DOHH2 (cell line): ENCODE measurements around the gene PHLDA1.

Experiments
- H3F3A ChIP-seq: fragments of 200-600 bp; sonication (generic), shearing (Covaris generic); 2 replicates; pipeline ENCODE4 v1.6.0; 2016; ENCODE audit warnings: antibody characterized with exemption, mild to moderate bottlenecking; ENCODE audit not compliant: control insufficient read depth, insufficient read depth
- H3K27ac ChIP-seq: fragments of 200-600 bp; sonication (generic); 2 replicates; pipeline ENCODE4 v1.5.1; 2014; ENCODE audit warnings: low read depth, mild to moderate bottlenecking, low read length, moderate library complexity
- H3K27me3 ChIP-seq: fragments of 200-600 bp; sonication (generic); 2 replicates; pipeline ENCODE4 v1.6.1; 2014; ENCODE audit warnings: mild to moderate bottlenecking, low read length, mixed read lengths; ENCODE audit not compliant: control insufficient read depth
- H3K36me3 ChIP-seq: fragments of 200-600 bp; sonication (generic); 2 replicates; pipeline ENCODE4 v1.6.1; 2014; ENCODE audit warnings: mild to moderate bottlenecking, low read length, moderate library complexity, mixed read lengths; ENCODE audit not compliant: control insufficient read depth
- H3K4me1 ChIP-seq: fragments of 200-600 bp; sonication (generic); 2 replicates; pipeline ENCODE4 v1.6.1; 2014; ENCODE audit warnings: mild to moderate bottlenecking, low read length, mixed read lengths; ENCODE audit not compliant: control insufficient read depth
- H3K4me2 ChIP-seq: fragments of 200-600 bp; sonication (generic); 2 replicates; pipeline ENCODE4 v1.6.0; 2014; ENCODE audit warnings: mild to moderate bottlenecking, low read length, moderate library complexity
- H3K4me3 ChIP-seq: fragments of 200-600 bp; sonication (generic); 2 replicates; pipeline ENCODE4 v1.5.1; 2014; ENCODE audit warnings: mild to moderate bottlenecking, low read length, mixed read lengths
- H3K79me2 ChIP-seq: fragments of 200-600 bp; sonication (generic); 2 replicates; pipeline ENCODE4 v1.6.1; 2014; ENCODE audit warnings: mild to moderate bottlenecking, low read length, mixed read lengths; ENCODE audit not compliant: control insufficient read depth
- H3K9me2 ChIP-seq: fragments of 200-600 bp; sonication (generic); replicated peaks from 2 replicates; pipeline ENCODE4 v1.6.1; 2014; ENCODE audit warnings: mild to moderate bottlenecking, low read length, mixed read lengths; ENCODE audit not compliant: control insufficient read depth
- H3K9me3 ChIP-seq: fragments of 200-600 bp; sonication (generic); 2 replicates; pipeline ENCODE4 v1.6.1; 2014; ENCODE audit warnings: antibody characterized with exemption, low read length, mixed read lengths; ENCODE audit not compliant: control insufficient read depth, insufficient read depth
- H4K20me1 ChIP-seq: fragments of 200-600 bp; sonication (generic); 2 replicates; pipeline ENCODE4 v1.6.0; 2014; ENCODE audit warnings: low read depth, mild to moderate bottlenecking, antibody characterized with exemption, low read length, moderate library complexity; ENCODE audit not compliant: control insufficient read depth, insufficient read depth
- EZH2phosphoT487 ChIP-seq: fragments of 200-600 bp; sonication (generic); IDR thresholded peaks from 2 replicates; pipeline ENCODE4 v1.6.1; 2017; ENCODE audit warnings: borderline replicate concordance, mild to moderate bottlenecking, antibody characterized with exemption, low read length, moderate library complexity, mixed read lengths
- TF ChIP-seq, protein P1 (sequence below): fragments of 200-600 bp; sonication (generic); IDR thresholded peaks from one replicate; pipeline ENCODE4 v1.5.1; 2014; ENCODE audit warnings: antibody characterized with exemption, mild to moderate bottlenecking, low read depth, low read length; ENCODE audit not compliant: poor library complexity, severe bottlenecking

PHLDA1 gene

DNA sequence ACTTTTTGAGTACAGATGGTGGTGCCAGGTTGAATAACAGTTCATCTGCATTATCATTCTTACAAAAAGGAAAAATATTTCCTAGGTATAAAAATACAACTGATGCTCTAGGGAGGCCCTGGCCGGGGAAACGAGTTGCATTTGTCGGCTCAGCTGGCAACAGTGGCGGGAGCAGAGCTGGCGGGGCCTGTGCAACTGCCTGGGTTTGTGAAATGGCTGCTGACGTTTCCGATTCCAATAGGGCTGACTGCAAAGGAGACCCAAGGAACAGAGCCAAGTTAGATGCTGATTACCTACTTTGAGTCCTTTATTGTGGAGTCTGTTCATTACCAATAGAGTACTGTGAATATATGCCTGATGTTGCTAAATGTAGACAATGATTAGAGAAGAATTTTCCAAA is 25.8 kb upstream of the PHLDA1 start:
- no peaks in the 10 kb centered on the region for H3K9me3 ChIP-seq
- H3K36me3 ChIP-seq, result peaks cover 99% of the 10 kb centered on the region
- no peaks in the 10 kb centered on the region for H3K9me2 ChIP-seq
- H3K27me3 ChIP-seq, result no peaks in the 10 kb centered on the region
- TF ChIP-seq, protein P1, sequence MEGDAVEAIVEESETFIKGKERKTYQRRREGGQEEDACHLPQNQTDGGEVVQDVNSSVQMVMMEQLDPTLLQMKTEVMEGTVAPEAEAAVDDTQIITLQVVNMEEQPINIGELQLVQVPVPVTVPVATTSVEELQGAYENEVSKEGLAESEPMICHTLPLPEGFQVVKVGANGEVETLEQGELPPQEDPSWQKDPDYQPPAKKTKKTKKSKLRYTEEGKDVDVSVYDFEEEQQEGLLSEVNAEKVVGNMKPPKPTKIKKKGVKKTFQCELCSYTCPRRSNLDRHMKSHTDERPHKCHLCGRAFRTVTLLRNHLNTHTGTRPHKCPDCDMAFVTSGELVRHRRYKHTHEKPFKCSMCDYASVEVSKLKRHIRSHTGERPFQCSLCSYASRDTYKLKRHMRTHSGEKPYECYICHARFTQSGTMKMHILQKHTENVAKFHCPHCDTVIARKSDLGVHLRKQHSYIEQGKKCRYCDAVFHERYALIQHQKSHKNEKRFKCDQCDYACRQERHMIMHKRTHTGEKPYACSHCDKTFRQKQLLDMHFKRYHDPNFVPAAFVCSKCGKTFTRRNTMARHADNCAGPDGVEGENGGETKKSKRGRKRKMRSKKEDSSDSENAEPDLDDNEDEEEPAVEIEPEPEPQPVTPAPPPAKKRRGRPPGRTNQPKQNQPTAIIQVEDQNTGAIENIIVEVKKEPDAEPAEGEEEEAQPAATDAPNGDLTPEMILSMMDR, result no peak
- TF ChIP-seq EZH2phosphoT487, result no peak
- H3K27ac ChIP-seq, result no peak overlapping the region
- peaks cover 30% of the 10 kb centered on the region for H3K79me2 ChIP-seq
- H4K20me1 ChIP-seq, result peaks cover 14% of the 10 kb centered on the region
- no peak overlapping the region for H3K4me2 ChIP-seq
- peaks cover 13% of the 10 kb centered on the region for H3F3A ChIP-seq
- H3K4me1 ChIP-seq, result no peaks in the 10 kb centered on the region
- no peak overlapping the region for H3K4me3 ChIP-seq

DNA sequence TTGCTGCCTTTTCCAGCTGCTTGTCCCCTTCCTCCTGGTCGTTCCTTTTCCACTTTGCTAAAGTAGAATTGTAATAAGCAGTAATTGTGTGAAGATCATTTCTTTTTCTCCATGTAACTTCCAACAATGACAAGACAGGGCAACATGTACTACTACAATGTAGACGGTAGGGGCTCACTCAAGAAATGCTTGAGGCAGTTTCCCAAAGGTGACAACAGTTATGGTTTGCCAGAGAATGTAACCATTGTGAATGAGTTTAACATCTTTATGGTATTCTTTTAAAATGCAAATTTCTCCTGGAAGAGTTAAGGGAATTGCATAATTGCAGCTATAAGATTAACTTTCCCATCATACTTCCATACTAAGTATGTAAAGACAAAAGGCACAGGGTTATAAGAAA is 23.8 kb upstream of the PHLDA1 start:
- H3F3A ChIP-seq, result peaks cover 16% of the 10 kb centered on the region
- no peaks in the 10 kb centered on the region for H3K27me3 ChIP-seq
- H3K4me3 ChIP-seq, result no peak overlapping the region
- no peak overlapping the region for H3K27ac ChIP-seq
- H3K9me3 ChIP-seq, result no peaks in the 10 kb centered on the region
- peaks cover 10% of the 10 kb centered on the region for H3K79me2 ChIP-seq
- H3K36me3 ChIP-seq, result peaks cover 98% of the 10 kb centered on the region
- H4K20me1 ChIP-seq, result peaks cover 2% of the 10 kb centered on the region; the same call in 1 of the 2 replicates
- H3K9me2 ChIP-seq, result no peaks in the 10 kb centered on the region
- no peaks in the 10 kb centered on the region for H3K4me1 ChIP-seq
- no peak overlapping the region for H3K4me2 ChIP-seq
- TF ChIP-seq, protein P1, result no peak

DNA sequence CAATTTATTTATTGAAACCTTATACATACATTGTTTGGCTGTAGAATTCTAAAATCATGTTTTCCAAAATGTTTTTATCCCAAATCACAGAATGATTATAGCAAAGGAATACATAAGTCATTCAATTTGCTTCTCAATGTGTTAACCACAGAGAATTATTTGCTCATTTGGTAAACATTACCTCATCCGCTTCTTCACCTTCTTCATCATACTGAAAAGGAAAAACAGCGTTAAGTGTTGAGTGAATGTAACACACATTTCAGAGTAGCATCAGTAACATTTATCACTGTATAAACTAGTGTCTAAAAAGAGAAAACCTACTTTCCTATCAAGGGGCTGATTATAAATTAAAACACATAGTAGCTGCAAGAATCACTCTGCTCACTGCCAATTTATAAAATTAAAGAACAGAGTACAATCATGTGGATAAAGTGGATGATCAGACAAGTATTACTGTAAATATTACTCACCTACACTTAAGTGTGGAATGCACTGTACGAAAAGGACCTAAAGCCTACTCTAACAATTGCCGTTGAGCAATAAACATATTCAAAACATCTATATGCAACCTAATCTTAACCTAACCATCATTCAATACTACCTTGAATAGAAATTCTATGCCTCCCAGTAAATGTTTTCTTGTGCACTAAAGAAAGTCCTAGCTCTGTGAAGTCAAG is 18.1 kb upstream of the PHLDA1 start:
- H3K36me3 ChIP-seq, result peaks cover 97% of the 10 kb centered on the region
- TF ChIP-seq EZH2phosphoT487, result no peak
- TF ChIP-seq, protein P1, result no peak

More for the DNA sequence above, 18.1 kb upstream of the PHLDA1 start:
- no peaks in the 10 kb centered on the region for H3K79me2 ChIP-seq
- no peak overlapping the region for H3K4me3 ChIP-seq
- H3K4me1 ChIP-seq, result no peaks in the 10 kb centered on the region
- H3F3A ChIP-seq, result peaks cover 52% of the 10 kb centered on the region
- H3K27me3 ChIP-seq, result no peaks in the 10 kb centered on the region
- H3K27ac ChIP-seq, result no peak overlapping the region
- H3K9me3 ChIP-seq, result no peaks in the 10 kb centered on the region
- no peaks in the 10 kb centered on the region for H3K9me2 ChIP-seq
- peaks cover 9% of the 10 kb centered on the region; the same call in 1 of the 2 replicates for H4K20me1 ChIP-seq
- no peak overlapping the region for H3K4me2 ChIP-seq
